ENCODE results near the gene ARHGEF39. TPM values are rescaled to one million over a fixed set of nuclear protein-coding genes. Genes with fewer than 3 reads are reported as not detected.
A peak's percentile ranks its signal among the peaks of the same experiment; 100 is the strongest.

Gene ARHGEF39
- total RNA-seq, 1 donor from 2014 or later: 14.2 TPM

GRCh38 chr9:35658137-35658967 lies 6.6 kb downstream of the ARHGEF39 start, which contains the start of gene CCDC107:
Gene CCDC107, plus strand, starts transcription at chr9:35658292. Its CDS starts 88 bp downstream, at chr9:35658380.
- peak; percentile 95 for TF ChIP-seq CTCF (conservative IDR thresholded peaks at IDR 0.05)
- Mint-ChIP-seq H3K27ac (peak within 1 kb of the TSS; percentile 99), H3K36me3 (peaks cover 12% of the 10 kb centered on the region), H3K9me3 (no peaks in the 10 kb centered on the region), H3K4me1 (ENCODE audit: unreplicated experiment) (peaks cover 50% of the 10 kb centered on the region), H3K4me3 (peak within 1 kb of the TSS; percentile 86), H3K27me3 (peaks cover 6% of the 10 kb centered on the region)
- peak; percentile 92 for DNase-seq (ENCODE audit: extremely low spot score, unreplicated experiment)

- H3K27me3 Mint-ChIP-seq: peaks cover 6% of the 10 kb centered on the region
- peak within 1 kb of the TSS; percentile 99 for H3K27ac Mint-ChIP-seq
- H3K9me3 Mint-ChIP-seq: no peaks in the 10 kb centered on the region
- peak; percentile 98 for DNase-seq (ENCODE audit: extremely low spot score, unreplicated experiment)
- H3K4me1 Mint-ChIP-seq (ENCODE audit: unreplicated experiment): peaks cover 48% of the 10 kb centered on the region
- peak; percentile 67 for TF ChIP-seq CTCF (conservative IDR thresholded peaks at IDR 0.05)
- H3K36me3 Mint-ChIP-seq: peaks cover 12% of the 10 kb centered on the region
- peak within 1 kb of the TSS; percentile 86 for H3K4me3 Mint-ChIP-seq
These were observed 7.4 kb downstream of the ARHGEF39 start, which contains the start of gene RMRP for GRCh38 chr9:35657546-35658136. Gene RMRP, minus strand, starts transcription at chr9:35658019.

GRCh38 chr9:35656831-35657545 lies 8.0 kb downstream of the ARHGEF39 start:
- peaks cover 42% of the 10 kb centered on the region for H3K4me1 Mint-ChIP-seq (ENCODE audit: unreplicated experiment)
- TF ChIP-seq CTCF (conservative IDR thresholded peaks at IDR 0.05): no peak
- H3K36me3 Mint-ChIP-seq: peaks cover 12% of the 10 kb centered on the region
- no peak for DNase-seq (ENCODE audit: extremely low spot score, unreplicated experiment)
- no peaks in the 10 kb centered on the region for H3K9me3 Mint-ChIP-seq
- peak overlapping the region; percentile 99 for H3K27ac Mint-ChIP-seq
- peaks cover 6% of the 10 kb centered on the region for H3K27me3 Mint-ChIP-seq
- peak overlapping the region; percentile 86 for H3K4me3 Mint-ChIP-seq

- no peaks in the 10 kb centered on the region for H3K9me3 Mint-ChIP-seq
- H3K4me1 Mint-ChIP-seq (ENCODE audit: unreplicated experiment): peaks cover 39% of the 10 kb centered on the region
- peaks cover 12% of the 10 kb centered on the region for H3K36me3 Mint-ChIP-seq
- peak overlapping the region; percentile 86 for H3K4me3 Mint-ChIP-seq
- H3K27ac Mint-ChIP-seq: peak overlapping the region; percentile 99
- H3K27me3 Mint-ChIP-seq: peaks cover 6% of the 10 kb centered on the region
- DNase-seq (ENCODE audit: extremely low spot score, unreplicated experiment): no peak
- TF ChIP-seq CTCF (conservative IDR thresholded peaks at IDR 0.05): no peak
These were observed 8.6 kb downstream of the ARHGEF39 start for GRCh38 chr9:35656348-35656747.

- Mint-ChIP-seq H3K4me1 (ENCODE audit: unreplicated experiment) (peaks cover 19% of the 10 kb centered on the region), H3K9me3 (no peaks in the 10 kb centered on the region), H3K27me3 (peaks cover 6% of the 10 kb centered on the region), H3K4me3 (no peak overlapping the region), H3K36me3 (peaks cover 5% of the 10 kb centered on the region), H3K27ac (no peak overlapping the region)
- DNase-seq (ENCODE audit: extremely low spot score, unreplicated experiment): no peak
- TF ChIP-seq CTCF (conservative IDR thresholded peaks at IDR 0.05): no peak
These were observed 11.4 kb downstream of the ARHGEF39 start for GRCh38 chr9:35653611-35654010.

Data from type B pancreatic cell (in vitro differentiated cells).